UCSD-AML1 (cell line): ENCODE measurements around the gene RUFY4.
"Not testable (repeated sequence)": the region's sequence is repeated elsewhere in the genome, so short reads cannot be mapped to it uniquely, and the experiment has no call there.

Source experiments
- DNase-seq: peaks from one replicate; lab custom pipeline; 2025; ENCODE audit not compliant: unreplicated experiment; lab: John Stamatoyannopoulos, UW

Gene RUFY4

GRCh38 chr2:218082586-218083351 lies 13.7 kb downstream of the RUFY4 start:
- DNase-seq = no peak

- no peak for DNase-seq
These were observed 14.3 kb downstream of the RUFY4 start for GRCh38 chr2:218083352-218083676.

- no peak for DNase-seq
These were observed 17.4 kb downstream of the RUFY4 start for GRCh38 chr2:218086478-218086877.

- no peak for DNase-seq
These were observed 20.2 kb downstream of the RUFY4 start for GRCh38 chr2:218089259-218089658.

GRCh38 chr2:218091746-218092145 lies 22.7 kb downstream of the RUFY4 start:
- no peak for DNase-seq

- no peak for DNase-seq
These were observed 24.8 kb downstream of the RUFY4 start for GRCh38 chr2:218093879-218094278.

GRCh38 chr2:218095853-218096252 lies 26.8 kb downstream of the RUFY4 start:
- no peak for DNase-seq

GRCh38 chr2:218097975-218098374 lies 28.9 kb downstream of the RUFY4 start:
- no peak for DNase-seq

GRCh38 chr2:218108834-218109233 lies 39.8 kb downstream of the RUFY4 start:
- not testable (repeated sequence) for DNase-seq

- not testable (repeated sequence) for DNase-seq
These were observed 52.7 kb downstream of the RUFY4 start for GRCh38 chr2:218121789-218122188.

- not testable (repeated sequence) for DNase-seq
These were observed 53.2 kb downstream of the RUFY4 start for GRCh38 chr2:218122286-218122685.

- DNase-seq = no peak
These were observed 54.9 kb downstream of the RUFY4 start for GRCh38 chr2:218123986-218124385.

GRCh38 chr2:218125095-218125494 lies 56.0 kb downstream of the RUFY4 start:
- DNase-seq = no peak

- peak; percentile 35 for DNase-seq
These were observed 56.6 kb downstream of the RUFY4 start, which contains the start of gene CXCR2 for GRCh38 chr2:218125626-218126080. Gene CXCR2, plus strand, starts transcription at chr2:218126028. Its CDS starts 8,774 bp downstream, at chr2:218134802.

- DNase-seq = no peak
These were observed 58.9 kb downstream of the RUFY4 start for GRCh38 chr2:218127929-218128455.

GRCh38 chr2:218128781-218129457 lies 59.9 kb downstream of the RUFY4 start:
- no peak for DNase-seq

GRCh38 chr2:218129458-218130135 lies 60.5 kb downstream of the RUFY4 start:
- no peak for DNase-seq

- no peak for DNase-seq
These were observed 61.3 kb downstream of the RUFY4 start for GRCh38 chr2:218130377-218130776.

- no peak for DNase-seq
These were observed 61.8 kb downstream of the RUFY4 start for GRCh38 chr2:218130822-218131221.

GRCh38 chr2:218137514-218137913 lies 68.5 kb downstream of the RUFY4 start:
- DNase-seq = peak; percentile 43

- DNase-seq = no peak
These were observed 69.0 kb downstream of the RUFY4 start for GRCh38 chr2:218138047-218138446.
